GM12878 (cell line): Measurements from ENCODE around the gene MTMR6. TPM values are rescaled to one million over a fixed set of nuclear protein-coding genes. Genes with fewer than 3 reads are reported as not detected.

ENCODE experiments used
- ATAC-seq: fragments of 200-7000 bp; cut with Tn5 transposase; 3 replicates; pipeline ENCODE4 v1.9.1; 2020; ENCODE audit warnings: mild to moderate bottlenecking, moderate library complexity
- BruUV-seq: library from RNA; stranded (reverse); fragments of 400-500 nt; replicated peaks from 2 replicates; lab custom pipeline; 2021; lab: Mats Ljungman, UMichigan
- CTCF ChIA-PET: fragments of 300-600 bp; sonication (Branson Sonifier 250); formaldehyde crosslinking; extraction: SDS; loops from one replicate; lab custom pipeline; 2021; ENCODE audit warnings: inconsistent platforms; lab: Yijun Ruan, JAX
- POLR2A ChIA-PET: fragments of 350-600 bp; formaldehyde crosslinking; extraction: SDS; loops from one replicate; lab custom pipeline; 2021; ENCODE audit warnings: inconsistent platforms; lab: Charles Lee
- RAD21 ChIA-PET: fragments of 300-600 bp; sonication (Branson Sonifier 250); formaldehyde crosslinking; loops from one replicate; lab custom pipeline; 2023; ENCODE audit warnings: antibody characterized with exemption; ENCODE audit not compliant: unreplicated experiment; lab: Charles Lee
- SMC1A ChIA-PET: fragments of 300-600 bp; sonication (Branson Sonifier 250); formaldehyde crosslinking; loops from one replicate; lab custom pipeline; 2023; ENCODE audit not compliant: unreplicated experiment, uncharacterized antibody; lab: Charles Lee
- DNase-seq: peaks from one replicate; pipeline ENCODE4 v3.0.0-alpha.2; 2011; ENCODE audit warnings: low read depth, low spot score
- FAIRE-seq: peaks from 3 replicates; lab custom pipeline; 2011; peaks lifted over from hg19 to GRCh38; lab: Jason Lieb, UNC
- H2AFZ ChIP-seq: 2 replicates; pipeline ENCODE4 v1.6.0; 2011; ENCODE audit warnings: low read depth, low read length, control low read depth; ENCODE audit not compliant: control insufficient read depth
- H3K27ac ChIP-seq: 2 replicates; pipeline ENCODE4 v1.5.1; 2011; ENCODE audit warnings: control low read depth; ENCODE audit not compliant: control insufficient read depth, insufficient read depth
- H3K27me3 ChIP-seq, 2 experiments: replicated peaks in 1 of 2; 2 replicates each; pipeline versions ENCODE4 v1.6.0 to v1.6.1; 2011; ENCODE audit warnings: low read length in 1 of 2; ENCODE audit not compliant: control insufficient read depth in 2 of 2, insufficient read depth in 2 of 2
- H3K36me3 ChIP-seq, 2 experiments: 2 replicates each; pipeline ENCODE4 v1.5.1; 2011; ENCODE audit warnings: low read length in 1 of 2; ENCODE audit not compliant: control insufficient read depth in 2 of 2, insufficient read depth in 2 of 2
- H3K4me1 ChIP-seq: 2 replicates; pipeline ENCODE4 v1.6.1; 2011; ENCODE audit warnings: mild to moderate bottlenecking, low read length, moderate library complexity, mixed read lengths; ENCODE audit not compliant: control insufficient read depth, insufficient read depth
- H3K4me2 ChIP-seq: 2 replicates; pipeline ENCODE4 v1.6.0; 2011; ENCODE audit warnings: control low read depth; ENCODE audit not compliant: control insufficient read depth, insufficient read depth
- H3K4me3 ChIP-seq: fragments of 200-600 bp; sonication (generic); 2 replicates; pipeline ENCODE4 v1.5.1; 2016
- H3K79me2 ChIP-seq: 2 replicates; pipeline ENCODE4 v1.6.0; 2011; ENCODE audit warnings: low read length; ENCODE audit not compliant: control insufficient read depth, insufficient read depth
- H3K9ac ChIP-seq: 2 replicates; pipeline ENCODE4 v1.8.0; 2011; ENCODE audit warnings: low read length, control low read depth, mixed read lengths; ENCODE audit not compliant: control insufficient read depth, insufficient read depth
- H3K9me3 ChIP-seq: replicated peaks from 3 replicates; pipeline ENCODE4 v1.5.1; 2011; ENCODE audit warnings: mild to moderate bottlenecking, low read length; ENCODE audit not compliant: control insufficient read depth, insufficient read depth
- H4K20me1 ChIP-seq: 2 replicates; pipeline ENCODE4 v1.6.0; 2011; ENCODE audit not compliant: control insufficient read depth, insufficient read depth
- EP300 ChIP-seq, 2 experiments: fragments of 150-350 bp in 1 of 2; IDR thresholded peaks; 2 replicates each; pipeline ENCODE4 v1.6.1; 2011 to 2012; ENCODE audit warnings: low read depth in 2 of 2, low read length in 2 of 2, borderline replicate concordance in 1 of 2, improper control_type of control experiment in 1 of 2, inconsistent platforms in 1 of 2; ENCODE audit not compliant: control insufficient read depth in 1 of 2
- ESRRA ChIP-seq: IDR thresholded peaks from 2 replicates; pipeline ENCODE4 v1.6.1; 2012; ENCODE audit warnings: mild to moderate bottlenecking, low read length, improper control_type of control experiment
- GABPA ChIP-seq: IDR thresholded peaks from 2 replicates; pipeline ENCODE4 v1.6.1; 2014; ENCODE audit warnings: antibody characterized with exemption, low read depth, mild to moderate bottlenecking, inconsistent platforms
- HCFC1 ChIP-seq: fragments of 150-350 bp; IDR thresholded peaks from 2 replicates; pipeline ENCODE4 v1.6.1; 2014; ENCODE audit warnings: low read length
- IKZF2 ChIP-seq, 2 experiments: fragments of 450-650 bp; IDR thresholded peaks; 2 replicates each; pipeline ENCODE4 v1.6.1; 2017; ENCODE audit warnings: mild to moderate bottlenecking in 2 of 2, moderate library complexity in 2 of 2
- JUND ChIP-seq: IDR thresholded peaks from 2 replicates; pipeline ENCODE4 v1.6.1; 2012; ENCODE audit warnings: low read depth, mild to moderate bottlenecking, low read length, improper control_type of control experiment, moderate library complexity
- KLF5 ChIP-seq: fragments of 450-650 bp; IDR thresholded peaks from 2 replicates; pipeline ENCODE4 v1.6.1; 2014; ENCODE audit warnings: mild to moderate bottlenecking; ENCODE audit not compliant: partially characterized antibody
- MAX ChIP-seq: IDR thresholded peaks from 2 replicates; pipeline ENCODE4 v1.6.1; 2012; ENCODE audit warnings: low read depth, low read length, improper control_type of control experiment
- NFIC ChIP-seq: IDR thresholded peaks from 2 replicates; pipeline ENCODE4 v1.6.1; 2012; ENCODE audit warnings: low read depth, mild to moderate bottlenecking, inconsistent platforms, low read length, moderate library complexity
- RELA ChIP-seq: fragments of 450-650 bp; IDR thresholded peaks from 2 replicates; pipeline ENCODE4 v1.8.0; 2014; ENCODE audit warnings: borderline replicate concordance; ENCODE audit not compliant: partially characterized antibody
- ZNF592 ChIP-seq: fragments of 450-650 bp; IDR thresholded peaks from 2 replicates; pipeline ENCODE4 v1.6.1; 2017; ENCODE audit warnings: mild to moderate bottlenecking, moderate library complexity
- WGBS: methylation state at CpG from one replicate; pipeline ENCODE4 v1.1.6; 2016; ENCODE audit warnings: low lambda C conversion rate; ENCODE audit not compliant: insufficient replicate concordance, insufficient coverage; ENCODE audit errors: missing lambda C conversion rate; 5-methylcytosine and 5-hydroxymethylcytosine counted together
- in situ Hi-C: fragments of 300-500 bp; cut with MboI; formaldehyde crosslinking; loops from 9 replicates; pipeline ENCODE4 v1.14.3; 2018; ENCODE audit warnings: mixed read lengths
- intact Hi-C: fragments of 100-400 bp; cut with micrococcal nuclease; formaldehyde crosslinking; loops from one replicate; pipeline ENCODE4 v1.14.2; 2022; ENCODE audit not compliant: unreplicated experiment
- polyA plus RNA-seq, 11 experiments: library from polyadenylated mRNA; depleted of rRNA in 4 of 11; unstranded in 6 of 11; stranded (reverse) in 5 of 11; fragments of >200 nt; fragmentation: Nextera tagmentation in 4 of 11; fragmentation: Illumina TruSeq in 1 of 11; extraction: Ambion mirVana in 4 of 11; extraction: Trizol in 1 of 11; gene quantifications; 1 replicate in 1 of 11; 2 replicates in 10 of 11; pipeline versions ENCODE4 v1.2.1 to v1.2.3, GENCODE V29; 2011 to 2016; ENCODE audit warnings: inconsistent platforms in 2 of 11, missing spikeins in 2 of 11, low read depth in 1 of 11
- total RNA-seq, 4 experiments: library from RNA; depleted of rRNA in 3 of 4; stranded (reverse); fragments of >200 nt in 3 of 4; fragmentation: Illumina TruSeq in 1 of 4; extraction: Trizol in 1 of 4; gene quantifications; 2 replicates each; pipeline versions ENCODE4 v1.2.1 to v1.2.3, GENCODE V29; 2013 to 2021
- TF ChIP-seq, protein P1 (sequence below): fragments of 450-650 bp; IDR thresholded peaks from 2 replicates; pipeline ENCODE4 v1.6.1; 2017; ENCODE audit warnings: mild to moderate bottlenecking, moderate library complexity

Gene MTMR6
- total and polyA plus RNA-seq, 10 of the 15 experiments (the other 5 are each of a cell fraction or from before 2014, with no cell fraction given) = 9.8 to 24.2 (median 16.0) TPM

- no peak for TF ChIP-seq EP300 (IDR thresholded peaks at IDR 0.05; ENCODE audit: borderline replicate concordance in 1 of 2, control insufficient read depth in 1 of 2, low read depth in 2 of 2, low read length in 2 of 2)
- TF ChIP-seq, all 136 proteins: peak for 0
Observed at GRCh38 chr13:25324100-25324499, 36.8 kb upstream of the MTMR6 start (continued).

DNA sequence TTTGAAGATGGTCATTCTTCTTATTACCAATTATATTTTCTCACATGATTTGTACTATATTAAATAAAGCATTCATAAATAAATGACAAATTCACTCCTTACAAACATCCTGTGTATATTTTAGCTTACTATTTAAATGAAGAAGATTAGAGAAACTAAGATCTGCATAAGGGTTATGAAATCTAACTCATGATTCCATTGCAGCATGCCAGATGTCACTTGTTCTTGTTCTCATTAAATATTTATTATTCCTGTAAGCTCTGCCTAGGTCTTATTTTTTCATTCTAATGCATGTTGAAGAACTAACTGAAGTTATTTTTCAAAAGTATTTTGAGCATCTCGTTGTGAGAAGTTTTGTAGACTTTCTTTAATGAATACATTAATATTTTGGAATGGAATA is 32.5 kb upstream of the MTMR6 start:
- Histone ChIP-seq H3K9me3 (no peaks in the 10 kb centered on the region), H3K4me1 (no peaks in the 10 kb centered on the region), H2AFZ (no peak overlapping the region), H3K27me3 (no peaks in the 10 kb centered on the region), H3K4me2 (no peak overlapping the region), H3K4me3 (no peak overlapping the region), H3K79me2 (no peaks in the 10 kb centered on the region), H4K20me1 (no peaks in the 10 kb centered on the region), H3K9ac (no peak overlapping the region), H3K27ac (no peak overlapping the region), H3K36me3 (peaks cover 1 to 5% of the 10 kb centered on the region in 2 experiments; a peak in 3 of 4 replicates)
- RAD21 ChIA-PET = no interaction called here
- no TSS peak for BruUV-seq
- WGBS = 94% methylated on average over 1 of the region's 1 CpG
- ATAC-seq (no peak), DNase-seq (no peak), FAIRE-seq (no peak)
- in situ Hi-C loops = no loop called here
- SMC1A ChIA-PET = interaction anchor here (1.7 kb wide), 1 partner anchor 9 kb away, joined by 4 read pairs; no protein-coding TSS in a partner anchor
- CTCF ChIA-PET = no interaction called here
- POLR2A ChIA-PET = no interaction called here
- intact Hi-C loops = no loop called here
- TF ChIP-seq NFIC = no peak
- TF ChIP-seq, protein P1, sequence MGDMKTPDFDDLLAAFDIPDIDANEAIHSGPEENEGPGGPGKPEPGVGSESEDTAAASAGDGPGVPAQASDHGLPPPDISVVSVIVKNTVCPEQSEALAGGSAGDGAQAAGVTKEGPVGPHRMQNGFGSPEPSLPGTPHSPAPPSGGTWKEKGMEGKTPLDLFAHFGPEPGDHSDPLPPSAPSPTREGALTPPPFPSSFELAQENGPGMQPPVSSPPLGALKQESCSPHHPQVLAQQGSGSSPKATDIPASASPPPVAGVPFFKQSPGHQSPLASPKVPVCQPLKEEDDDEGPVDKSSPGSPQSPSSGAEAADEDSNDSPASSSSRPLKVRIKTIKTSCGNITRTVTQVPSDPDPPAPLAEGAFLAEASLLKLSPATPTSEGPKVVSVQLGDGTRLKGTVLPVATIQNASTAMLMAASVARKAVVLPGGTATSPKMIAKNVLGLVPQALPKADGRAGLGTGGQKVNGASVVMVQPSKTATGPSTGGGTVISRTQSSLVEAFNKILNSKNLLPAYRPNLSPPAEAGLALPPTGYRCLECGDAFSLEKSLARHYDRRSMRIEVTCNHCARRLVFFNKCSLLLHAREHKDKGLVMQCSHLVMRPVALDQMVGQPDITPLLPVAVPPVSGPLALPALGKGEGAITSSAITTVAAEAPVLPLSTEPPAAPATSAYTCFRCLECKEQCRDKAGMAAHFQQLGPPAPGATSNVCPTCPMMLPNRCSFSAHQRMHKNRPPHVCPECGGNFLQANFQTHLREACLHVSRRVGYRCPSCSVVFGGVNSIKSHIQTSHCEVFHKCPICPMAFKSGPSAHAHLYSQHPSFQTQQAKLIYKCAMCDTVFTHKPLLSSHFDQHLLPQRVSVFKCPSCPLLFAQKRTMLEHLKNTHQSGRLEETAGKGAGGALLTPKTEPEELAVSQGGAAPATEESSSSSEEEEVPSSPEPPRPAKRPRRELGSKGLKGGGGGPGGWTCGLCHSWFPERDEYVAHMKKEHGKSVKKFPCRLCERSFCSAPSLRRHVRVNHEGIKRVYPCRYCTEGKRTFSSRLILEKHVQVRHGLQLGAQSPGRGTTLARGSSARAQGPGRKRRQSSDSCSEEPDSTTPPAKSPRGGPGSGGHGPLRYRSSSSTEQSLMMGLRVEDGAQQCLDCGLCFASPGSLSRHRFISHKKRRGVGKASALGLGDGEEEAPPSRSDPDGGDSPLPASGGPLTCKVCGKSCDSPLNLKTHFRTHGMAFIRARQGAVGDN = no peak
- no peak for TF ChIP-seq RELA
- TF ChIP-seq HCFC1 = no peak
- TF ChIP-seq ZNF592 = no peak
- TF ChIP-seq KLF5 = no peak
- TF ChIP-seq JUND = no peak
- TF ChIP-seq GABPA = no peak
- no peak for TF ChIP-seq MAX
- TF ChIP-seq ESRRA = no peak
- TF ChIP-seq IKZF2 (IDR thresholded peaks at IDR 0.05) = no peak
